ENCODE results near the gene GRK5. TPM values are rescaled to one million over a fixed set of nuclear protein-coding genes. Genes with fewer than 3 reads are reported as not detected.
A peak's percentile ranks its signal among the peaks of the same experiment; 100 is the strongest.

Gene GRK5
- total and polyA plus RNA-seq, 8 donors = 10.9 to 95.9 (median 34.0) TPM

GRCh38 chr10:119337796-119338432 is 130.5 kb downstream of the GRK5 start:
- 75 to 87% (median 80%) methylated on average over 8 of the region's 8 CpGs for WGBS, 5 donors
- Histone ChIP-seq H3K36me3 (peaks cover 0 to 26% (median 20%) of the 10 kb centered on the region in 4 donors), H3K27ac (peak overlapping the region in 1 of 5 donors; percentile 29), H3K9me3 (no peaks in the 10 kb centered on the region), H3K4me3 (no peak overlapping the region), H3K4me1 (peaks cover 9 to 34% (median 21%) of the 10 kb centered on the region in 4 donors), H3K27me3 (no peaks in the 10 kb centered on the region)
- no peak for DNase-seq
- TF ChIP-seq EP300 (IDR thresholded peaks at IDR 0.05) (no peak), POLR2A (IDR thresholded peaks at IDR 0.05) (no peak), CTCF (IDR thresholded peaks at IDR 0.05) (no peak), POLR2AphosphoS5 (IDR thresholded peaks at IDR 0.05) (no peak)
- intact Hi-C loops (cut with DNase I; ENCODE audit: low total_unique reads) = no loop called here

- intact Hi-C loops (cut with DNase I; ENCODE audit: low total_unique reads) = no loop called here
- TF ChIP-seq POLR2A (IDR thresholded peaks at IDR 0.05) = no peak
- TF ChIP-seq EP300 (IDR thresholded peaks at IDR 0.05) = no peak
- TF ChIP-seq CTCF (IDR thresholded peaks at IDR 0.05) = no peak
- TF ChIP-seq POLR2AphosphoS5 (IDR thresholded peaks at IDR 0.05) = no peak
- WGBS, 5 donors = 78 to 90% (median 88%) methylated on average over 9 of the region's 9 CpGs
- Histone ChIP-seq H3K27ac (peak overlapping the region in 1 of 5 donors; percentile 11), H3K27me3 (no peaks in the 10 kb centered on the region), H3K36me3 (peaks cover 0 to 15% (median 13%) of the 10 kb centered on the region in 4 donors), H3K4me3 (no peak overlapping the region), H3K9me3 (no peaks in the 10 kb centered on the region), H3K4me1 (peaks cover 9 to 34% (median 21%) of the 10 kb centered on the region in 4 donors)
- DNase-seq = no peak
Measured at GRCh38 chr10:119339109-119339508, 131.7 kb downstream of the GRK5 start.

- Histone ChIP-seq H3K27ac (peak overlapping the region; percentile 12 to 73 (median 54)), H3K4me3 (no peak overlapping the region), H3K4me1 (peaks cover 9 to 28% (median 17%) of the 10 kb centered on the region in 4 donors), H3K9me3 (no peaks in the 10 kb centered on the region), H3K36me3 (peaks cover 0 to 12% (median 9%) of the 10 kb centered on the region in 4 donors), H3K27me3 (no peaks in the 10 kb centered on the region)
- DNase-seq = no peak
- intact Hi-C loops (cut with DNase I; ENCODE audit: low total_unique reads) = no loop called here
- no peak for TF ChIP-seq POLR2AphosphoS5 (IDR thresholded peaks at IDR 0.05)
- TF ChIP-seq CTCF (IDR thresholded peaks at IDR 0.05) = no peak
- TF ChIP-seq EP300 (IDR thresholded peaks at IDR 0.05) = no peak
- TF ChIP-seq POLR2A (IDR thresholded peaks at IDR 0.05) = no peak
- 87 to 91% (median 90%) methylated on average over 10 of the region's 10 CpGs for WGBS, 5 donors
Measured at GRCh38 chr10:119340893-119341458, 133.6 kb downstream of the GRK5 start.

- DNase-seq = peak in 1 of 2 donors; percentile 67
- TF ChIP-seq EP300 (IDR thresholded peaks at IDR 0.05) (no peak), POLR2AphosphoS5 (IDR thresholded peaks at IDR 0.05) (peak in 1 of 3 donors; percentile 7), POLR2A (IDR thresholded peaks at IDR 0.05) (no peak), CTCF (IDR thresholded peaks at IDR 0.05) (no peak)
- Histone ChIP-seq H3K27me3 (no peaks in the 10 kb centered on the region), H3K27ac (peak overlapping the region; percentile 12 to 73 (median 54)), H3K4me1 (peaks cover 16 to 30% (median 23%) of the 10 kb centered on the region in 4 donors), H3K9me3 (no peaks in the 10 kb centered on the region), H3K4me3 (no peak overlapping the region), H3K36me3 (peaks cover 0 to 6% (median 4%) of the 10 kb centered on the region in 4 donors)
- WGBS, 5 donors = 54 to 71% (median 66%) methylated on average over 14 to 15 of the region's 15 CpGs
- intact Hi-C loops (cut with DNase I; ENCODE audit: low total_unique reads) = no loop called here
Measured at GRCh38 chr10:119341459-119342301, 134.3 kb downstream of the GRK5 start.
